RWPE2 (cell line): ENCODE measurements around the gene GRM8.

ENCODE experiments used
- ATAC-seq: fragments of 200-7000 bp; cut with Tn5 transposase; 3 replicates; pipeline ENCODE4 v1.9.1; 2021; ENCODE audit warnings: low read depth
- DNase-seq: peaks from one replicate; pipeline ENCODE4 v3.0.0-alpha.2; 2020; ENCODE audit warnings: low spot score
- H3K27ac ChIP-seq: fragments of 450-650 bp; 2 replicates; pipeline ENCODE4 v1.5.1; 2017; ENCODE audit warnings: mild to moderate bottlenecking; ENCODE audit not compliant: poor library complexity, severe bottlenecking
- H3K27me3 ChIP-seq: fragments of 250-450 bp; sonication (Bioruptor Pico); 2 replicates; pipeline ENCODE4 v1.5.1; 2021; ENCODE audit warnings: mild to moderate bottlenecking, moderate library complexity; ENCODE audit not compliant: insufficient read depth, poor library complexity, severe bottlenecking
- H3K36me3 ChIP-seq: fragments of 250-450 bp; sonication (Bioruptor Pico); 2 replicates; pipeline ENCODE4 v1.5.1; 2020; ENCODE audit warnings: low read depth, mild to moderate bottlenecking, moderate library complexity
- H3K4me1 ChIP-seq: fragments of 250-450 bp; sonication (Bioruptor Pico); 2 replicates; pipeline ENCODE4 v1.5.1; 2021; ENCODE audit warnings: mild to moderate bottlenecking, moderate library complexity; ENCODE audit not compliant: insufficient read depth, poor library complexity, severe bottlenecking
- H3K4me3 ChIP-seq: fragments of 250-450 bp; sonication (Bioruptor Pico); 2 replicates; pipeline ENCODE4 v1.5.1; 2021; ENCODE audit warnings: mild to moderate bottlenecking, moderate library complexity; ENCODE audit not compliant: severe bottlenecking
- H3K9me3 ChIP-seq: fragments of 250-450 bp; sonication (Bioruptor Pico); 2 replicates; pipeline ENCODE4 v1.5.1; 2021; ENCODE audit warnings: mild to moderate bottlenecking, moderate library complexity; ENCODE audit not compliant: severe bottlenecking
- TF ChIP-seq, protein P1 (sequence below): fragments of 450-650 bp; IDR thresholded peaks from one replicate; pipeline ENCODE4 v1.5.1; 2017; ENCODE audit warnings: mild to moderate bottlenecking, moderate library complexity; ENCODE audit not compliant: poor library complexity, severe bottlenecking

The GRM8 gene

DNA sequence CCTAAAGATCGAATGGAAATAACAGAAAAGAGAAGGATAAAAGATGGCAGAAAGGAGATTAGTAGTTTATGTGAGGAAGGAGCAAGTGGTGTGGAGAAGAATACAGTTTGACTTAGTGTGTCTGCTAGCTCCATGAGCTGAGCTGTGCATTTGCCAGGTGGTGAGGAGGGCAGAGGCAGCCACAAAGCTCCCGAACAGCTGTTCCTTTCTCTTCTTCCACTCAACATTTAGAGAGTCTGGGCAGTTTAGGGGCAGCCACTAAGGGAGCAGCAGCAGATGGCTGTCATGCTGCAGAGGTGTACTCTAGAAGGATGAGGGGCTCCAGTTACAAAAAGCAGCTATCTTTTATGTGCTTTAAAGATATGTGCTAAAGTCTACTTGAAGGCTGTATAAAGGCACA lies 674.4 kb downstream of the GRM8 start:
- Histone ChIP-seq H3K4me3 (no peak overlapping the region), H3K36me3 (no peaks in the 10 kb centered on the region), H3K4me1 (peaks cover 18% of the 10 kb centered on the region), H3K27me3 (no peaks in the 10 kb centered on the region), H3K9me3 (no peaks in the 10 kb centered on the region), H3K27ac (no peak overlapping the region)
- DNase-seq, result no peak
- no peak for ATAC-seq
- TF ChIP-seq, protein P1, sequence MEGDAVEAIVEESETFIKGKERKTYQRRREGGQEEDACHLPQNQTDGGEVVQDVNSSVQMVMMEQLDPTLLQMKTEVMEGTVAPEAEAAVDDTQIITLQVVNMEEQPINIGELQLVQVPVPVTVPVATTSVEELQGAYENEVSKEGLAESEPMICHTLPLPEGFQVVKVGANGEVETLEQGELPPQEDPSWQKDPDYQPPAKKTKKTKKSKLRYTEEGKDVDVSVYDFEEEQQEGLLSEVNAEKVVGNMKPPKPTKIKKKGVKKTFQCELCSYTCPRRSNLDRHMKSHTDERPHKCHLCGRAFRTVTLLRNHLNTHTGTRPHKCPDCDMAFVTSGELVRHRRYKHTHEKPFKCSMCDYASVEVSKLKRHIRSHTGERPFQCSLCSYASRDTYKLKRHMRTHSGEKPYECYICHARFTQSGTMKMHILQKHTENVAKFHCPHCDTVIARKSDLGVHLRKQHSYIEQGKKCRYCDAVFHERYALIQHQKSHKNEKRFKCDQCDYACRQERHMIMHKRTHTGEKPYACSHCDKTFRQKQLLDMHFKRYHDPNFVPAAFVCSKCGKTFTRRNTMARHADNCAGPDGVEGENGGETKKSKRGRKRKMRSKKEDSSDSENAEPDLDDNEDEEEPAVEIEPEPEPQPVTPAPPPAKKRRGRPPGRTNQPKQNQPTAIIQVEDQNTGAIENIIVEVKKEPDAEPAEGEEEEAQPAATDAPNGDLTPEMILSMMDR, result no peak

DNA sequence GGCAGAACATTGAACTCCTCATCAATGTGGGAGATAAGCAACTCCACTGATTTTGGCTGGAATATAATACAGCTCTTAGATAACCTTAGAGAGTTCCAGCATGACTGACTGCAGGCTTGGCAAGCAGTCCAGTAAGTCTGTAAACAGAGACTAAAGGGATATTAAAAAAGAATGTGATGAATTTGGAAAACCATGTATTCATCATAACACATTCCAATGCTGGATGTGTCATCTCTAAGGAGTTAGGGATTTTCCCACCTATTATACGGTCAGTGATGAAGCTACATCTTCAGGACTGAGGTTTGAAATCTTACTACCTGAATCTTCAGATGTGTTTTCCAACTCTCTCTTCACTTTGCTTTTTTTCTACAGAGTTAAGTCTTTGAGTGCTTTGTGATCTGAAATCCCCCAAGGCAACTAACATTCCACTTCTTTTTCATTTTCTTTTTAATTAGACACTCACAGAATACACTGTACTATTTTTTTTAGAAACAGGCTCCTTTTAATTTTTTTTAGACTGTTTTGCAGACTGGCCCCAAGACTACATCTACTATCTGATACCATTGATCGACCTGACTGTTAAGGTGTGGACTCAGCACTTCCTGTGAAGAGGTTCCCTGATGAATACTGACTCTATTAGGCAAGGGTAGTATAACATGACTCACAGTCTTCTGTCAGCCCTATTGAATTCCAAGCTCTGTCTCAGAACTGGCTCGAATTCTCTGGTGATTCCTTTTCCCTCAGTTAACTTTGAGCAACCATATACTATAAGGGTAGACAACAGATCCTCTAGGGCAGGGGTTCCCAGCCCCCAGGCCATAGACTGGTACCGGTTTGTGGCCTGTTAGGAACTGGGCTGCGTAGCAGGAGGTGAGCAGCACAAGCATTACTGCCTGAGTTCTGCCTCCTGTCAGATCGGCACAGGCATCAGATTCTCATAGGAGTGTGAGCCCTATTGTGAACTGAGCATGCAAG lies 678.2 kb downstream of the GRM8 start:
- Histone ChIP-seq H3K4me1 (peaks cover 18% of the 10 kb centered on the region), H3K27me3 (no peaks in the 10 kb centered on the region), H3K36me3 (no peaks in the 10 kb centered on the region), H3K27ac (peak overlapping the region; percentile 82), H3K9me3 (no peaks in the 10 kb centered on the region), H3K4me3 (no peak overlapping the region)
- DNase-seq (no peak), ATAC-seq (peak; percentile 96)
- TF ChIP-seq, protein P1, result no peak

DNA sequence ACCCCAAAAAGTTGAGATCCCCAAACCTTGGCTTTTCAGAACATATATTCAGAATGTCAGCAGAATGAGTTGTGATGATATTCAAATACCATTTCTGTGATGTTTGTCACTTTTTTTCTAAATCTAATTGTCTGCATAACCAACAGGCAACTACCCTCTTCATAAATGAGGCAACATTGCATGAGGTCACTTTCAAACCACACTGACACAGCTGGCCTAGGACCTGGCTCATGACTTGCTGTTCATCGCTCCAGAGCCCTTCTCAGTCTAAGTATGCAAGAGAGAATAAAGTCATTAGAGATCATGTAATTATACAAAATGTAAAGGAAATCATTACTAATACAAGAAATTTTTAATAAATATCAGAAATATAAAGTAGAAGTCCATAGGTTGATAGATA lies 681.9 kb downstream of the GRM8 start:
- DNase-seq, result no peak
- H3K9me3 ChIP-seq, result no peaks in the 10 kb centered on the region
- no peak overlapping the region for H3K4me3 ChIP-seq
- H3K27ac ChIP-seq, result no peak overlapping the region
- TF ChIP-seq, protein P1, result no peak
- peaks cover 18% of the 10 kb centered on the region for H3K4me1 ChIP-seq
- no peaks in the 10 kb centered on the region for H3K36me3 ChIP-seq
- no peak for ATAC-seq
- H3K27me3 ChIP-seq, result no peaks in the 10 kb centered on the region

DNA sequence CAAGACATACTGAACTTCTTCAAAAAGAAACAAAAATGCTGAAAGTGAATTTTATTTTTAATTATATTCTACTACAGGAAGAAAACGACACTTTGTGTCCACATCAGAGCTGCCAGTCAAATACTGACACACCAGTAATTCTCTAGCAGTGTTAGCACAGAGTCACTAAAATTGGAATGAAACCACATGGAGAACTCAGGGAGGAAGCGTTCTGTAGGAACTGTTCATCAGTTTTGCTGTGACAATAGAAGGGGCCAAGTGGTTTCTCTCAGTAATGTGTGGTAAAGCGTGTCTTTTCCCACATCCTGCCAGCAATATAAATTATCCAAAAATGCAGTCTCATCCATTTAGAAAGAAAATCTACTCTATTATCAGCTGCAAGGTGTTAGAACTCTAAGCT lies 683.3 kb downstream of the GRM8 start:
- Histone ChIP-seq H3K27ac (no peak overlapping the region), H3K4me3 (no peak overlapping the region), H3K9me3 (no peaks in the 10 kb centered on the region), H3K27me3 (no peaks in the 10 kb centered on the region), H3K36me3 (no peaks in the 10 kb centered on the region), H3K4me1 (peaks cover 8% of the 10 kb centered on the region)
- ATAC-seq, result no peak
- DNase-seq, result no peak
- TF ChIP-seq, protein P1, result no peak

DNA sequence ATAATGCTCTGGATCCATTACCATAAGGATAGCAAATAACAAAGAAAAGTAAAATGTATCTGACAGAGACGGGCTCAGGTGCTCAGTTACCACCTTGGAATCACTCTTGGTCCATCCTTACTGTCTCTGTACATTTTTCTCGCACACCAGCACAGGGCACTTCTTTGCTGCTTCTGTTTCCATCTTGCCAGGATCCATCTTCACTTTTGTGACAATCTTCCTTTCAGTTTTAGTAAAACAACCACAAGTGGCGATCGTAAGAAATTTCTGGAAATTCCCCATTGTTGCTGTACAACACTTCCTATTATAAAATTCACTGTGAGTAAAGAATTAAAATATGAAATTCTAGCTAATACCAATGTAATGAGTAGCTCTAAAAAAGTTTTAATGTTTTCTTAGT lies 695.5 kb downstream of the GRM8 start:
- no peak for DNase-seq
- TF ChIP-seq, protein P1, result no peak
- H3K4me1 ChIP-seq, result no peaks in the 10 kb centered on the region
- H3K36me3 ChIP-seq, result no peaks in the 10 kb centered on the region
- H3K27me3 ChIP-seq, result no peaks in the 10 kb centered on the region
- ATAC-seq, result no peak
- H3K9me3 ChIP-seq, result no peaks in the 10 kb centered on the region
- no peak overlapping the region for H3K27ac ChIP-seq
- no peak overlapping the region for H3K4me3 ChIP-seq
